ENCODE data around the gene FAM124B. TPM values are rescaled to one million over a fixed set of nuclear protein-coding genes. Genes with fewer than 3 reads are reported as not detected.

The FAM124B gene
- polyA plus RNA-seq, 12 donors: 4.3 to 10.5 (median 7.8) TPM; not detected in 2

DNA sequence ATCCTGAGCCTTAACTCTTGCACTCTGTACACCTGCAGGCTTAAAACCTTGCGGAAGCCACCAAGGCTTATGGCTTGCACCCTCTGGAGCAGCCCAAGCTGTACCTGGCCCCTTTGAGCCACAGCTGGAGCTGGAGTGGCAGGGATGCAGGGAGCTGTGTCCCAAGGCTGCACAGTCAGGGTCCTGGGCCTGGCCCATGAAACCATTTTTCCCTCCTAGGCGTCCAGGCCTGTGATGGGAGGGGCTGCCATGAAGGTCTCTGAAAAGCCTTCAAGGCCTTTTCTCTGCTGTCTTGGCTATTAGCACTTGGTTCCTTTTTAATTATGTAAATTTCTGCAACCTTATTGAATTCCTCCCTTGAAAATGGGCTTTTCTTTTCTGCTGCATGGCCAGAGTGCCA lies 56.4 kb downstream of the FAM124B start:
- DNase-seq: no peak

- DNase-seq: no peak
Observed at GRCh38 chr2:224343226-224343625, 58.7 kb downstream of the FAM124B start.

DNA sequence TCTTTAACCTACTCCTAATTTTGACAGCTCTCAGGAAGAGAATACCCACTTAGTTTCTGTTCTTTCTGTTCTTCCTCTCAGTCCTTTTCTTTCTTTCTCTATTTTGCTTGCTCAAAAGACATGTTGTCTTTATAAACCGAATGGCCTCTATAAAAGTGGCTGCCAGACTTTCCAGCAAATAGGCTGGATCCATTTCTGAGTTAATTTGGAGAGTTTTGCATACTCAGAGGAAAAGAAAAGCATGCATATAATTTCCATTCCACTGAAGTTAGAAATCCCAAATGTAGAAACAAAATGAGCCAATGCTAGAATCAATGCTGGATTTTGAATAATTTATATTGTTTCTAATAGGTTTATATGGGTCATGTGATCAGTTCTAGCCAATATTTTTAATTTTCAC lies 65.9 kb downstream of the FAM124B start:
- DNase-seq: no peak

- DNase-seq: no peak
Observed at GRCh38 chr2:224334726-224335125, 67.2 kb downstream of the FAM124B start.

DNA sequence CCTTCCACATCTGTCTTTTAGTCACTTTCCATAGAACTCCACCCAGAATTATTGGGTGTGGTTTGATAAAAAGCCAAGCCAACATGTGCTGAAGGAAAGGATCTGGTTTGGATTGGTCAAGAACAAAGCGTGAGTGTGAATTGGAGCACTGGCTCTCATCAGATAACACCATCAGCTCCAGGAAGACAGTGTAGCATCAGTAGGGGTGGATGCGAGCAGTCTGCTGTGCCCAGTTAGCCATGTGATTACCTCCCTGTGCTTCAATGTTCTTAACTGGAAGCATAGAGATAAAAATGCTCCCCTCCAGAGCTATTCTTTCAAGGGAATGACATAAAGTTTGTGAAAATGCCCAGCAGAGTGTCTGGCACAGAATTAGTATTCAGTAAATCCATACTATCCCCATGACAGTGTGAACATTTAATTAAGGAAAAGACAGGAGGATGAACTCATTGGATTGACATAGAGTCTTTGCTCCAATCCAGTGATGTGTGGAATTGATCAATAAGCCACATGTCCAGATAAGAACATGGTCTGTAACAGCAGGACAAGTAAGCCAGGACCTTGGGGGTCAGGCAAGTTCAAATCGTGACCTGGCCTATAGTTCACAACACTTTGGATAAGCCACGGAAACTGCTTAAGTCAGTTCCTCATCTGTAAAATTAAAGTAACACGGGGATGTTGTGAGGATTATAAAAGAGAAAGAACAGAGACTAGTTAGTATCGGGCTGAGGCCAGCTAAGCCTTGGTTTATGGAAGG lies 68.0 kb downstream of the FAM124B start:
- DNase-seq: no peak

DNA sequence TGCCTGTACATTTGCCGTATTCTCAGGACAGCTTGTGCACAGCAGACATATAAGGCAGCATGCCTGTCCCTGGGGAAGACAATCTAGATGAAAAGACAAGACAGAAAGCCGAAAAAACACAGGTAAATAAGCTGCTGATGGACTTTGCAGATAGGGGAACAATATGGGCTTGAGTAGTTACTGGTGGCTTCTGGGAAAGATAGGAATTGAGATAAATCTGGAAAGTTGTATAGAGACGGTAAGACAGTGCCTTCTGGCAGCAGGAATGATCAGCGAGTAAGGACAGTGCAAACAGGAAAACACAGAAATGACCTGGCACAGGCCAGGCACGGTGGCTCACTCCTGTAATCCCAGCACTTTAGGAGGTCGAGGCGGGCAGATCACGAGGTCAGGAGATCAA lies 70.2 kb downstream of the FAM124B start:
- no peak for DNase-seq

DNA sequence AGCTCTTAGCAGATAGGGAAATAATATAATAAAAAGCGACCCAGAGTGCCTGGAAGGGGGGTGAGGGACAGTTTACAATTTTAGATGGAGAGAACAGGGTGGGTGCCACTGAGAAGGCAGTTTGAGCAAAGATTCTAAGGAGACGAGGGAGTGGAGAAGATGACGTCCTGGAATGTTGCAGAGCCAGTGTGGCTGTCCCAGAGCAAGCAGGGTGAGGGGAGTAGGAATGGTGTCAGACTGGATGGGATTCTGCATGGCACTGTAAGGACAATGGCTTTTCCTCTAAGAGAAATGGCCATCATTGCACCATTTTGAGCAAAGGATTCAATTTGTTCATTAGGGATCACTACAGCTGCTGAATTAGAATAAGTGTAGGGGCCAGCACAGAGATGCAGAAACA lies 73.1 kb downstream of the FAM124B start:
- no peak for DNase-seq

Other genes with a start within 250 kb of the FAM124B start
- gene CUL3, start 183.3 kb upstream of the FAM124B start, polyA plus RNA-seq (ENCODE audit: insufficient read length in 12 of 12): 10 to 100 TPM in 11 of 12 donors, not detected in 1; 58.2 to 94.0 (median 85.2) TPM

Measured in muscle of arm (tissue), 12 donors.